ENCODE results near the gene CEP95. TPM values are rescaled to one million over a fixed set of nuclear protein-coding genes. Genes with fewer than 3 reads are reported as not detected.

CEP95 gene
- total RNA-seq, 1 donor from 2014 or later, result 6.9 TPM

DNA sequence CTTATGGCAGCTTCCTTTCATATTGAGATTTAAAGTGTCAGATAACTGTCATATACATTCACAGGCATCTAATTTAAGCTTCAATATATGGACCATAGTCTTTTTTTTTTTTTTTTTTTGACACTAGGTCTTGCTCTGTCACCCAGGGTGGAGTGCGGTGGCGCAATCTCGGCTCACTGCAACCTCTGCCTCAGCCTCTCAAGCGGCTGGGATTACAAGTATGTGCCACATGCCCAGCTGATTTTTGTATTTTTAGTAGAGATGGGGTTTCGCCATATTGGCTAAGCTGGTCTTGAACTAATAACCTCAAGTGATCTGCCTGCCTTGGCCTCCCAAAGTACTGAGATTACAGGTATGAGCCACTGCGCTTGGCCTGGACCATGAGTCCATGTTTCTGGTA, 13.6 kb downstream of the CEP95 start:
- intact Hi-C loops (cut with DNase I), result no loop called here
- no peak for DNase-seq (ENCODE audit: low spot score in 2 of 2)
- no peak overlapping the region for H3K27ac ChIP-seq
- no peaks in the 10 kb centered on the region for H3K27me3 ChIP-seq
- TF ChIP-seq, protein P1, sequence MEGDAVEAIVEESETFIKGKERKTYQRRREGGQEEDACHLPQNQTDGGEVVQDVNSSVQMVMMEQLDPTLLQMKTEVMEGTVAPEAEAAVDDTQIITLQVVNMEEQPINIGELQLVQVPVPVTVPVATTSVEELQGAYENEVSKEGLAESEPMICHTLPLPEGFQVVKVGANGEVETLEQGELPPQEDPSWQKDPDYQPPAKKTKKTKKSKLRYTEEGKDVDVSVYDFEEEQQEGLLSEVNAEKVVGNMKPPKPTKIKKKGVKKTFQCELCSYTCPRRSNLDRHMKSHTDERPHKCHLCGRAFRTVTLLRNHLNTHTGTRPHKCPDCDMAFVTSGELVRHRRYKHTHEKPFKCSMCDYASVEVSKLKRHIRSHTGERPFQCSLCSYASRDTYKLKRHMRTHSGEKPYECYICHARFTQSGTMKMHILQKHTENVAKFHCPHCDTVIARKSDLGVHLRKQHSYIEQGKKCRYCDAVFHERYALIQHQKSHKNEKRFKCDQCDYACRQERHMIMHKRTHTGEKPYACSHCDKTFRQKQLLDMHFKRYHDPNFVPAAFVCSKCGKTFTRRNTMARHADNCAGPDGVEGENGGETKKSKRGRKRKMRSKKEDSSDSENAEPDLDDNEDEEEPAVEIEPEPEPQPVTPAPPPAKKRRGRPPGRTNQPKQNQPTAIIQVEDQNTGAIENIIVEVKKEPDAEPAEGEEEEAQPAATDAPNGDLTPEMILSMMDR (IDR thresholded peaks at IDR 0.05), result no peak
- H3K36me3 ChIP-seq, result peaks cover 65 to 89% of the 10 kb centered on the region in 2 donors
- H3K4me1 ChIP-seq, result no peaks in the 10 kb centered on the region
- H3K4me3 ChIP-seq, result no peak overlapping the region
- no peaks in the 10 kb centered on the region for H3K9me3 ChIP-seq

DNA sequence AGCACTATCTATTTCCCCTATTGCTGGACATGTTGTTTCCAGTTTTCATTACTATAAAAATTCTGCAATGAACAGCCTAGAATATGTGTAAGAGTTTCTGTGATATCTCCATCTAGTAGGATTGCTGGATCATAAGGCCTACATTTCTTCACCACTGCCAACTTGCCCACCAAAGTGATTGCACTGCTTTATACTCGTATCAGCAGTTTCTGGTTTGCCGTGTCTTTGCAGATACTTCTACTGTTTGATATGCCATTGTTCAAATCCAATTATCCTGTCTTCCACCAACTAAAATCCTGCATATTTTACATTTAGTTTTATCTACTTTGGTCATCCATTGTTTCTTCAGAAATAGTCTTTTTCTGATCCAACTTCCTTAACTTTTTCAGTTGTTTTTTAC, 21.1 kb downstream of the CEP95 start:
- DNase-seq (ENCODE audit: low spot score in 2 of 2), result no peak
- intact Hi-C loops (cut with DNase I), result no loop called here
- Histone ChIP-seq H3K27ac (no peak overlapping the region), H3K36me3 (peaks cover 78 to 100% of the 10 kb centered on the region in 2 donors), H3K9me3 (no peaks in the 10 kb centered on the region), H3K4me1 (no peaks in the 10 kb centered on the region), H3K4me3 (no peak overlapping the region), H3K27me3 (no peaks in the 10 kb centered on the region)
- TF ChIP-seq, protein P1 (IDR thresholded peaks at IDR 0.05), result no peak

DNA sequence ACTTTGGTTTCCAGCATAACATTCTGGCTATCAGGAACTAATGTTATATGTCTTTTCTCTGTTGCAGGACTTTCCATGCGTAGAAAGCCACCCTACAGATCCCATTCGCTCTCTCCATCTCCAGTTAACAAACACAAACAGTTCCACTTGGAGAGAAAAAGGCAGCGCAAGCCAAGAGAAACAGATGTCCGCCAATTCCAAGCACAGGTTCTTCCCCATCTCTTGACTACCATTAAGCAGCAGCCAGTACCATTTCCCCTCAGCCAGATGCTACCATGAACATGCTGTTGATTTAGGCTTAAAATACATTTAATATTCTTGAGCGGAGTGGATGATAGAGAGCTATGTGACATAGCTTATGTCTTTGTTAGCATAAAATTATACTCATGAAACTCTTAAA, 22.4 kb downstream of the CEP95 start:
- Histone ChIP-seq H3K9me3 (no peaks in the 10 kb centered on the region), H3K4me3 (no peak overlapping the region), H3K4me1 (no peaks in the 10 kb centered on the region), H3K27me3 (no peaks in the 10 kb centered on the region), H3K27ac (no peak overlapping the region), H3K36me3 (peaks cover 80 to 100% of the 10 kb centered on the region in 2 donors)
- intact Hi-C loops (cut with DNase I), result no loop called here
- DNase-seq (ENCODE audit: low spot score in 2 of 2), result no peak
- TF ChIP-seq, protein P1 (IDR thresholded peaks at IDR 0.05), result no peak

DNA sequence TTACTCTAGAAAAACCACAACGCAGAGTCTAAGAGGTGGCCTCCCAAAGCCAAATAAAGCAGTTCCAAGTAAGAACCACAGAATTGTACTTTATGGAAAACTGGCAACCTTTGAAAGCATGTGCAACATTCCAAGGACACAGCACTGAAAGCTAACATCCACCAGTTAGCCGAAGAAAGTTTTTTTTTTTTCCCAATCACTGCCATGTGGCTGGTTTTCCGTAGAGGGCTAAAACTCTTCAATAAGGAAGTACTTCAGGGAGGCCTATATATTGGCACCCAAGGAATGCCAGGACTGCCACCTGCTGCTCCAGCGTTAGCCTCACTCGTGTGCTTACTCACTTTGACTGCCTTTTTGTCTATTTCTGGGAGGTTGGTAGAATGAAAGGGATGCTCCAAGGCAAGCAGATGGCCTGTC, 25.2 kb downstream of the CEP95 start:
- TF ChIP-seq, protein P1 (IDR thresholded peaks at IDR 0.05), result no peak
- no peak overlapping the region for H3K27ac ChIP-seq
- H3K4me1 ChIP-seq, result no peaks in the 10 kb centered on the region
- no peaks in the 10 kb centered on the region for H3K9me3 ChIP-seq
- intact Hi-C loops (cut with DNase I), result no loop called here
- no peaks in the 10 kb centered on the region for H3K27me3 ChIP-seq
- H3K4me3 ChIP-seq, result no peak overlapping the region
- H3K36me3 ChIP-seq, result peaks cover 72 to 98% of the 10 kb centered on the region in 2 donors
- DNase-seq (ENCODE audit: low spot score in 2 of 2), result no peak

DNA sequence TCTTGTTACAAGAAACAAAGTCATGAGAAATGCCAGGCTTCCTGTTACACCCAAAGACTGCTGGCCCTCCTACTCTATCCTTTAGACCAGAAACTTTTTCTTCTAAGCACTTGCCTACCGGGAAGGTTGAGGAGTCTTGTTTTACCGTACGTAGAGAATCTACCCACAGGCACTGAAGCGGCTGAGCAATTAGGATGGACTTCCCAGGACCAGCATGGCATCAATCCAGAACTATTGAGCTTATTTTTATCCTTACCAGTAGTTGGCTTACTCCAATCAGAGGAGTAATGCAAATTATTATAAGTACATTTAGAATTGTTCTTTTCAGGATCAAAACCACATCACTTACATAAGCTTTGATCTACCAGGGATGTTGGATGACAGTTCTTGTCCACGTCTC, 25.6 kb downstream of the CEP95 start:
- no peak for DNase-seq (ENCODE audit: low spot score in 2 of 2)
- TF ChIP-seq, protein P1 (IDR thresholded peaks at IDR 0.05), result no peak
- H3K9me3 ChIP-seq, result no peaks in the 10 kb centered on the region
- H3K4me1 ChIP-seq, result no peaks in the 10 kb centered on the region
- peaks cover 73 to 98% of the 10 kb centered on the region in 2 donors for H3K36me3 ChIP-seq
- H3K27me3 ChIP-seq, result no peaks in the 10 kb centered on the region
- intact Hi-C loops (cut with DNase I), result no loop called here
- no peak overlapping the region for H3K27ac ChIP-seq
- H3K4me3 ChIP-seq, result no peak overlapping the region

DNA sequence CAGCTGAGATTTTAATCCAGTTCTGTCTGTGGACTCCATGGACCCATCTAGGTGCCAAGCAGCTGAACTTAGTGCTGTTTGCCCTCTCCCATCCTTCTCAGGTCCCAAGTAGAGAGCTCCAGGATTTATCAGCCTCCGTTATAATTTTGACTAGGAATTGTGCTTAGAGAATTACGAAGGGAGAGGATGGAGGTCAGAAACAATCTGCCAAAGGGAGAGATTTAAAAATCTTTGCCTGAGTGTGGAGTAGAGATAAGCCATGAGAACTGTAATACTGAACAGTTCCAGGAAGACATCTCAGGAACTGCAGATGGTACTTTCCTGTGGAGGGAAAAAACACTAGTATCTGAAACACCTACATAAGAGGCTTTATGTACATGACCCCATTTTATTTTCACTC, 27.0 kb downstream of the CEP95 start:
- no peaks in the 10 kb centered on the region for H3K27me3 ChIP-seq
- no peak overlapping the region for H3K4me3 ChIP-seq
- DNase-seq (ENCODE audit: low spot score in 2 of 2), result no peak
- no peaks in the 10 kb centered on the region for H3K4me1 ChIP-seq
- TF ChIP-seq, protein P1 (IDR thresholded peaks at IDR 0.05), result no peak
- H3K9me3 ChIP-seq, result no peaks in the 10 kb centered on the region
- intact Hi-C loops (cut with DNase I), result no loop called here
- no peak overlapping the region for H3K27ac ChIP-seq
- H3K36me3 ChIP-seq, result peaks cover 79 to 92% of the 10 kb centered on the region in 2 donors
